Spleen (tissue), 7 donors: ENCODE data around the gene FGF14.

Source experiments
- POLR2AphosphoS5 ChIP-seq, 3 donors: sonication (generic); formaldehyde crosslinking; IDR thresholded peaks; one replicate each; pipeline ENCODE4 v1.5.1; 2017; ENCODE audit warnings: antibody characterized with exemption in 3 of 3
- TF ChIP-seq, protein P1 (sequence below), 11 experiments: fragments of 200-600 bp in 7 of 11; fragments of 450-650 bp in 4 of 11; sonication (generic) in 4 of 11; IDR thresholded peaks in 8 of 11; conservative IDR thresholded peaks in 3 of 11; 1 replicate in 7 of 11; 2 replicates in 4 of 11; pipeline versions ENCODE4 v1.4.0 to v1.8.0; 2016 to 2021; ENCODE audit warnings: antibody characterized with exemption in 11 of 11, inconsistent platforms in 4 of 11, mild to moderate bottlenecking in 1 of 11
- donor health status: DM: no; HTN: no; CAD: no; lungs with moderate emphysema.
- donor health status: DM: no; HTN: no; CAD: no.
- donor health status: DM: no; HTN: no; CAD: no.

DNA sequence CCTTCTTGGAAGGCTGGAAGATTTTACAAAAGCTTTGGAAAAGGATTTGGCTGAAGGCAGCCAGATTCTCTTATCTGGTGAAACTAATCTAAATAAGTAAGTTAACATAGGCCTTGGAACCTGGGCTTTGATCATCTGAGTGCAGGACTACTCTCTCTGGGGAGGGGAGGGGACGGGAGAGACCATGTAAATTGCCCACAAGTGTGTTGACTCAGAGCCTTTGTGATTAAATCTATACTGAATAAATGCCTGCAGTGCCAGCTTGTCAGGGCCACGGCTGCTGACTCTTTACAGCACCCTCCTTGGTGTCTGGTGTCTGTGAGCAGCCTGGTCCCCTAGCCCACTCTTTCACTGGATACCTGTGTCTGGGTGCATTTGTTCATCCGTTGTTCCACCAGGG lies 698.0 kb downstream of the FGF14 start:
- TF ChIP-seq, protein P1, sequence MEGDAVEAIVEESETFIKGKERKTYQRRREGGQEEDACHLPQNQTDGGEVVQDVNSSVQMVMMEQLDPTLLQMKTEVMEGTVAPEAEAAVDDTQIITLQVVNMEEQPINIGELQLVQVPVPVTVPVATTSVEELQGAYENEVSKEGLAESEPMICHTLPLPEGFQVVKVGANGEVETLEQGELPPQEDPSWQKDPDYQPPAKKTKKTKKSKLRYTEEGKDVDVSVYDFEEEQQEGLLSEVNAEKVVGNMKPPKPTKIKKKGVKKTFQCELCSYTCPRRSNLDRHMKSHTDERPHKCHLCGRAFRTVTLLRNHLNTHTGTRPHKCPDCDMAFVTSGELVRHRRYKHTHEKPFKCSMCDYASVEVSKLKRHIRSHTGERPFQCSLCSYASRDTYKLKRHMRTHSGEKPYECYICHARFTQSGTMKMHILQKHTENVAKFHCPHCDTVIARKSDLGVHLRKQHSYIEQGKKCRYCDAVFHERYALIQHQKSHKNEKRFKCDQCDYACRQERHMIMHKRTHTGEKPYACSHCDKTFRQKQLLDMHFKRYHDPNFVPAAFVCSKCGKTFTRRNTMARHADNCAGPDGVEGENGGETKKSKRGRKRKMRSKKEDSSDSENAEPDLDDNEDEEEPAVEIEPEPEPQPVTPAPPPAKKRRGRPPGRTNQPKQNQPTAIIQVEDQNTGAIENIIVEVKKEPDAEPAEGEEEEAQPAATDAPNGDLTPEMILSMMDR (IDR thresholded peaks at IDR 0.05 in 8 of 11, conservative IDR thresholded peaks at IDR 0.05 in 3 of 11), result no peak
- no peak for TF ChIP-seq POLR2AphosphoS5 (IDR thresholded peaks at IDR 0.05)
